Small intestine (tissue), 7 donors: Measurements from ENCODE around the gene EPN3. TPM values are rescaled to one million over a fixed set of nuclear protein-coding genes. Genes with fewer than 3 reads are reported as not detected.
A peak's percentile ranks its signal among the peaks of the same experiment; 100 is the strongest.

Experiments
- DNase-seq, 2 donors: peaks; one replicate each; pipeline versions ENCODE4 v3.0.0 to v3.0.0-alpha.2; 2013
- FAIRE-seq: peaks from 2 replicates; lab custom pipeline; 2012; peaks lifted over from hg19 to GRCh38; lab: Jason Lieb, UNC
- H3K27ac ChIP-seq, 3 donors: one replicate each; pipeline ENCODE4 v1.5.1; 2013; ENCODE audit warnings: low read length in 2 of 3, mild to moderate bottlenecking in 2 of 3, control low read depth in 1 of 3, inconsistent platforms in 1 of 3, low read depth in 1 of 3, moderate library complexity in 1 of 3
- H3K27me3 ChIP-seq, 3 donors: one replicate each; pipeline ENCODE4 v1.6.1; 2013; ENCODE audit warnings: low read length in 3 of 3, inconsistent platforms in 1 of 3; ENCODE audit not compliant: control insufficient read depth in 3 of 3, insufficient read depth in 3 of 3
- H3K36me3 ChIP-seq, 3 donors: one replicate each; pipeline ENCODE4 v1.6.1; 2013; ENCODE audit warnings: low read length in 3 of 3, inconsistent platforms in 1 of 3, low read depth in 1 of 3, mild to moderate bottlenecking in 1 of 3, moderate library complexity in 1 of 3; ENCODE audit not compliant: control insufficient read depth in 3 of 3, insufficient read depth in 2 of 3
- H3K4me1 ChIP-seq, 3 donors: one replicate each; pipeline ENCODE4 v1.6.1; 2013; ENCODE audit warnings: low read length in 2 of 3, inconsistent platforms in 1 of 3, low read depth in 1 of 3, mild to moderate bottlenecking in 1 of 3, moderate library complexity in 1 of 3; ENCODE audit not compliant: control insufficient read depth in 3 of 3, insufficient read depth in 2 of 3
- H3K4me3 ChIP-seq, 3 donors: one replicate each; pipeline ENCODE4 v1.5.1; 2013; ENCODE audit warnings: low read length in 3 of 3, control low read depth in 1 of 3, inconsistent platforms in 1 of 3, low read depth in 1 of 3, mild to moderate bottlenecking in 1 of 3, moderate library complexity in 1 of 3
- H3K9me3 ChIP-seq, 2 donors: one replicate each; pipeline ENCODE4 v1.6.1; 2013; ENCODE audit warnings: low read depth in 1 of 2, low read length in 1 of 2; ENCODE audit not compliant: control insufficient read depth in 2 of 2, insufficient read depth in 1 of 2
- WGBS, 3 donors: extraction: QIAGEN DNeasy Blood & Tissue Kit; methylation state at CpG; one replicate each; pipeline ENCODE4 v1.1.7; 2013; 5-methylcytosine and 5-hydroxymethylcytosine counted together
- polyA plus RNA-seq, 4 donors: library from polyadenylated mRNA; stranded (reverse) in 3 of 4; unstranded in 1 of 4; fragments of 200-250 nt in 3 of 4; fragments of 120-200 nt in 1 of 4; gene quantifications; one replicate each; pipeline versions ENCODE4 v1.2.1 to v1.2.3, GENCODE V29; 2013
- donor health status: healthy with polysubstance abuse.
- donor health status: control.
- donor health status: control.
- donor health status: Bipolar disorder and iron deficiency.
- donor health status: healthy.

EPN3 gene
- polyA plus RNA-seq, 4 donors = 5.4 to 28.1 (median 11.5) TPM

DNA sequence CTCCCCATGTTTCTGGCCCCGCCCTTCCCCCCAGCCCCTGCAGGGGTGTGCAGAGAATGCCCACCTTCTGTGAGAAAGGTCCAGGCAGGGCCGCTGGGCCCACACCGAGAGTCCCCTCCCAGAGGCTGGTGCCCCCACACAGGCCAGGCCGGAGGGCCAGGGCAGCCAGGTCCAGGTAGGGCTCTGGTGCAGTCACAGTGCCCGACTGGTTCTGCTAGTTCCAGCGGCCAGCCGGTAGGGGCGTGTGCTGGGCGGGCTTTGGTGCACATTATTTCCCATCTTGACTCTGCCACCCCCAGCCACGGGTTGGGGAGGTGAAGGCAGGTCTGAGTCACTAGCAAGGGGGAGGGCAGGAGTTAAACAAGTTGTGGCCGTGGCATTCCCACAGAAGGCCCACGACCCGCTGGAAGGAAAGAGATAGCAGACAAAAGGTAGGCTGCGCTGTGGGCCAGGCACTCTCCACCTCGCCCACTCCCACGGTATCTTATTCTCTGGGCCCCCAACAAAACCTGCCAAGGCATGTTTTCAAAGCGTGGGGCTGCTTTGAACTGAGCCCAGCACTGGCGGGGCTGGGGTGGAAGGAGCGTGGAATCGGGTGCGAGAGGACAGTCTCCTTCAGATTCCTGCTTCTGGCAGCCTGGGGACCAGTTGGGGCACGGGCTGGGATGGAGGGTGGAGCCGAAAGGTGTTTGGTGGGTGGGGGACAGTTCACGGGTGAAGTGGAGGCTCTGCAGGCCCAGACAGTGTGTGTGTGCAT, 1.9 kb downstream of the EPN3 start:
- Histone ChIP-seq H3K27me3 (peaks cover 0 to 11% (median 7%) of the 10 kb centered on the region in 3 donors), H3K36me3 (peaks cover 0 to 11% (median 0%) of the 10 kb centered on the region in 3 donors), H3K4me3 (peak overlapping the region in 1 of 3 donors; percentile 37), H3K4me1 (peaks cover 0 to 47% (median 2%) of the 10 kb centered on the region in 3 donors), H3K27ac (peak overlapping the region in 2 of 3 donors; percentile 81 to 85), H3K9me3 (no peaks in the 10 kb centered on the region)
- FAIRE-seq (no peak), DNase-seq (peak; percentile 69 to 84)
- 9 to 47% (median 23%) methylated on average over 24 of the region's 24 CpGs for WGBS, 3 donors

- H3K27ac ChIP-seq = peak overlapping the region in 2 of 3 donors; percentile 81 to 85
- no peaks in the 10 kb centered on the region for H3K9me3 ChIP-seq
- H3K36me3 ChIP-seq = peaks cover 0 to 13% (median 0%) of the 10 kb centered on the region in 3 donors
- no peak for DNase-seq
- H3K27me3 ChIP-seq = peaks cover 0 to 11% (median 7%) of the 10 kb centered on the region in 3 donors
- 62 to 87% (median 69%) methylated on average over 2 of the region's 2 CpGs for WGBS, 3 donors
- no peak for FAIRE-seq
- peaks cover 0 to 52% (median 5%) of the 10 kb centered on the region in 3 donors for H3K4me1 ChIP-seq
- H3K4me3 ChIP-seq = peak overlapping the region in 1 of 3 donors; percentile 37
These were observed 2.4 kb downstream of the EPN3 start for GRCh38 chr17:50534979-50535326.

GRCh38 chr17:50535407-50535806, 2.9 kb downstream of the EPN3 start:
- peaks cover 0 to 13% (median 0%) of the 10 kb centered on the region in 3 donors for H3K36me3 ChIP-seq
- no peak overlapping the region for H3K27ac ChIP-seq
- no peak overlapping the region for H3K4me3 ChIP-seq
- DNase-seq (no peak), FAIRE-seq (no peak)
- 58 to 75% (median 62%) methylated on average over 7 of the region's 7 CpGs for WGBS, 3 donors
- peaks cover 0 to 55% (median 5%) of the 10 kb centered on the region in 3 donors for H3K4me1 ChIP-seq
- H3K27me3 ChIP-seq = peaks cover 0 to 11% (median 7%) of the 10 kb centered on the region in 3 donors
- no peaks in the 10 kb centered on the region for H3K9me3 ChIP-seq

- H3K36me3 ChIP-seq = peaks cover 0 to 20% (median 0%) of the 10 kb centered on the region in 3 donors
- no peak for DNase-seq
- no peak overlapping the region for H3K27ac ChIP-seq
- FAIRE-seq = no peak
- H3K4me1 ChIP-seq = peaks cover 0 to 61% (median 3%) of the 10 kb centered on the region in 3 donors
- H3K9me3 ChIP-seq = no peaks in the 10 kb centered on the region
- WGBS, 3 donors = 89 to 93% (median 89%) methylated on average over 45 of the region's 45 CpGs
- H3K27me3 ChIP-seq = peaks cover 0 to 11% (median 2%) of the 10 kb centered on the region in 3 donors
- H3K4me3 ChIP-seq = no peak overlapping the region
These were observed 4.4 kb downstream of the EPN3 start for GRCh38 chr17:50536683-50537646.

DNA sequence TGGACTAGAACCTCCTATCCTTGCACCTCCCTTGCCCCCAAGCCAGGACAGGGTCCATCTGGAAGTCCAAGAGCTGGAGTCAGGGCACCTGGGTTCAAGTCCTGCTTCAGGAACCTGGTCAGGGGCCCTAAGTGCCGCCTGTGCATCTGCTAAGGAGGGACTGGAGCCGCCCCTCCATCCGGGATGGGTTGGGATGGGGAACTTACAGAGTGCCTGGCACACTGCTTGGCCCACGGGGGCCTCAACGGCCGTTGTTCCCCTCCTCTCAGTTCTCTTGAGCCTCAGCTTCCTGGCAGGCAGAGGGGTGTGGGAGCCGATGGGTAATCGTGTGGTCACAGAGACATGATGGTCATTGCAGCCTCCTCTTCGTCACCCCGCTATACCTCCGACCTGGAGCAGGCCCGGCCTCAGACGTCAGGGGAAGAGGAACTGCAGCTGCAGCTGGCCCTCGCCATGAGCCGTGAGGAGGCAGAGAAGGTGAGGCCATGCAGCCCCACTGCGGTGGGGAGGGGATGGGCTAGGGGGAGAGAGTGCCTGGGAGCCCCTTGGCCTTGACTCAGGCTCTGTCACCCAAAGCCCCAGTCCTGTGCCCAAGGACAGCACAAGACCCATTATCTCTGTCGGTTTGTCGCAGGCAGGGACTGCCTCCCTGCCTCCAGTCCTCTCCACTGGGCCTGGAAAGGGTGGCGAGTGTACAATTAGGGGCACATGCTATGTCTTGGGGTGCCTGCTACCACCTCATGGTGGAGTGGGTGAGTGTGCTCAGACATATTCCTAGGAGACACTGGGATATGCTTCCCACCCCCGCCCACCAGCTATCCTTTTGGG, 5.4 kb downstream of the EPN3 start:
- H3K4me1 ChIP-seq = peaks cover 0 to 58% (median 3%) of the 10 kb centered on the region in 3 donors
- no peak overlapping the region for H3K4me3 ChIP-seq
- H3K27me3 ChIP-seq = peaks cover 0 to 7% (median 2%) of the 10 kb centered on the region in 3 donors
- peak overlapping the region; percentile 52 to 77 (median 52) for H3K27ac ChIP-seq
- FAIRE-seq = no peak
- no peak for DNase-seq
- H3K36me3 ChIP-seq = peaks cover 0 to 20% (median 0%) of the 10 kb centered on the region in 3 donors
- no peaks in the 10 kb centered on the region for H3K9me3 ChIP-seq
- 49 to 76% (median 61%) methylated on average over 17 to 20 of the region's 20 CpGs for WGBS, 3 donors

DNA sequence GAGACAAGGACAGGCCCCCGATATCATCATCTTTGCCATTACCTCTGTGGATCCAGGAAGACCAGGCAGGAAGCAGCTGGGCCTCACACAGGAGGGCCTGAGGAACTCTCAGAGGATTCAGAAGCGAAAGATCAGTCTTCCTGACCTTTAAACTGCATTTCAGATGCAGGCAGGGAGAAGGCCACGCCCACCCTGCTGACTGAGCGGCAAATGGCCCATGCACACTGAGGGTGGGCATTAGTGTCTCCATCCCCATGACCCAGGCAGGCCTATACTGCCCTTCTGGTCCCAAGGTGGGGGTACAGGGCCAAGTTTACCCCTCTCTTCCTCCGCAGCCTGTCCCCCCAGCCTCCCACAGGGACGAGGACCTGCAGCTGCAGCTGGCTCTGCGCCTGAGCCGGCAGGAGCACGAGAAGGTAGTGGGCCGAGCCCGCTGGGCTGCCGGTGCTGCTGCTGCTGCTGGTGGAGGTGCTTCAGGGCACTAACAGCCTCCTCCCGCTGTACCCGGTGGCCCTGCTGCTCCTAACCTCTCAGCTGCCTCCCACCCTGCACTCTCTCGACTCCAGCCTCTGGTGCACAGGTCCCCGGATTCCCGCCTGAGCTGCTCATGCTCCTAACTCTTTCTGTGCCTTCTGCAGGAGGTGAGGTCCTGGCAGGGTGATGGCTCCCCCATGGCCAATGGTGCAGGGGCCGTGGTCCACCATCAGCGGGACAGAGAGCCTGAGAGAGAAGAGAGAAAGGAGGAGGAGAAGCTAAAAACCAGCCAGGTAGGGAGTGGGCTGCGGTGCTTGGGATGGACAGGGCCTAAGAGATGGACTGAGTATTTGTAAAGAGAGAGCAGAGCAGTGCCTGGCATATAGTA, 6.2 kb downstream of the EPN3 start:
- Histone ChIP-seq H3K4me3 (no peak overlapping the region), H3K36me3 (peaks cover 0 to 20% (median 0%) of the 10 kb centered on the region in 3 donors), H3K4me1 (peaks cover 0 to 58% (median 5%) of the 10 kb centered on the region in 3 donors), H3K27me3 (no peaks in the 10 kb centered on the region), H3K27ac (peak overlapping the region; percentile 52 to 77 (median 52)), H3K9me3 (no peaks in the 10 kb centered on the region)
- 33 to 58% (median 49%) methylated on average over 19 to 20 of the region's 20 CpGs for WGBS, 3 donors
- DNase-seq = peak; percentile 86 to 88
- FAIRE-seq = no peak
